Activated CD8-positive, alpha-beta T cell treated with anti-CD3 and anti-CD28 coated beads for 36 hours (primary cell): ENCODE measurements around the gene GNLY. TPM values are rescaled to one million over a fixed set of nuclear protein-coding genes. Genes with fewer than 3 reads are reported as not detected.
A peak's percentile ranks its signal among the peaks of the same experiment; 100 is the strongest.

Experiments used
- ATAC-seq: fragments of 200-7000 bp; cut with Tn5 transposase; one replicate; pipeline ENCODE4 v1.10.0; 2021; ENCODE audit warnings: mild to moderate bottlenecking, moderate library complexity
- CTCF ChIA-PET: fragments of 350-600 bp; sonication (Branson Sonifier 250); formaldehyde crosslinking; loops from one replicate; lab custom pipeline; 2021; ENCODE audit warnings: antibody characterized with exemption; lab: Charles Lee
- POLR2A ChIA-PET: fragments of 350-600 bp; sonication (Branson Sonifier 250); formaldehyde crosslinking; loops from one replicate; lab custom pipeline; 2021; ENCODE audit warnings: antibody characterized with exemption; lab: Charles Lee
- DNase-seq: peaks from one replicate; pipeline ENCODE4 v3.0.0-alpha.2; 2020
- H3K27ac Mint-ChIP-seq: one replicate; pipeline ENCODE4 v1.8.0; 2021; ENCODE audit warnings: mild to moderate bottlenecking, mixed read lengths
- H3K27me3 Mint-ChIP-seq: one replicate; pipeline ENCODE4 v1.8.0; 2021; ENCODE audit warnings: mixed read lengths
- H3K36me3 Mint-ChIP-seq: one replicate; pipeline ENCODE4 v1.8.0; 2021; ENCODE audit warnings: low read depth, mixed read lengths
- H3K4me1 Mint-ChIP-seq: one replicate; pipeline ENCODE4 v1.8.0; 2021; ENCODE audit warnings: low read depth, mixed read lengths
- H3K4me3 Mint-ChIP-seq: one replicate; pipeline ENCODE4 v1.8.0; 2021; ENCODE audit warnings: mild to moderate bottlenecking, moderate library complexity, mixed read lengths
- H3K9me3 Mint-ChIP-seq: one replicate; pipeline ENCODE4 v1.8.0; 2021; ENCODE audit warnings: mixed read lengths
- intact Hi-C: fragments of 100-400 bp; cut with micrococcal nuclease; formaldehyde crosslinking; loops from one replicate; pipeline ENCODE4 v1.10.0; 2022
- total RNA-seq, 2 experiments: library from RNA; stranded (reverse); gene quantifications; one replicate each; pipeline ENCODE4 v1.2.3, GENCODE V29; 2021
- TF ChIP-seq, protein P1 (sequence below): fragments of 200-600 bp; IDR thresholded peaks from one replicate; pipeline ENCODE4 v1.8.0; 2022; ENCODE audit warnings: antibody characterized with exemption, mild to moderate bottlenecking

GNLY gene
- total RNA-seq, 2 experiments from 2014 or later: 46.7 to 52.6 TPM

DNA sequence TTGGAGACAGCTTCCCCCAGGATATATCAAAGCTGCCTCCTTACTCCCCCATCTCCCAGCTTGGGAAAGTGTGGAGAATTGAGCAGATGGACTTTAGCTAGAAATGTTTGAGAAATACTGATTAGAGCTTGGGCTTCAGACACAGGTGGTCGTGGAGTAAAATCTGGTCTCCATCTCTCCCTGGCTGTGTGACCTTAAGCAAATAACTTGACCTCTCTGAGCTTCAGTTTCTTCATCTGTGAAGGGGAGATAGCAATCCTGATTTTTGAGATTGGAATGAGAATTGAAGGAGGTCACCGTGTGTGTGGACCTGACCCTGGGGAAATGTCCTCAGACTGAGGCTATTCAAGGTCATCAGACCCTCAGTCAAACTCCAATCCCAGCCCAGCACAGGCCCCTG lies 3.6 kb downstream of the GNLY start:
- Mint-ChIP-seq H3K9me3 (no peaks in the 10 kb centered on the region), H3K4me3 (no peak overlapping the region), H3K4me1 (peaks cover 12% of the 10 kb centered on the region), H3K27ac (no peak overlapping the region), H3K36me3 (no peaks in the 10 kb centered on the region), H3K27me3 (no peaks in the 10 kb centered on the region)
- CTCF ChIA-PET: interaction anchor here (1.3 to 3.4 kb wide), 5 partner anchors 9 to 60 kb away, joined by 5 to 27 read pairs (median 9); no protein-coding TSS in a partner anchor
- POLR2A ChIA-PET: interaction anchor here (0.8 kb wide), 1 partner anchor 10 kb away, joined by 3 read pairs; no protein-coding TSS in a partner anchor
- intact Hi-C loops: no loop called here
- TF ChIP-seq, protein P1, sequence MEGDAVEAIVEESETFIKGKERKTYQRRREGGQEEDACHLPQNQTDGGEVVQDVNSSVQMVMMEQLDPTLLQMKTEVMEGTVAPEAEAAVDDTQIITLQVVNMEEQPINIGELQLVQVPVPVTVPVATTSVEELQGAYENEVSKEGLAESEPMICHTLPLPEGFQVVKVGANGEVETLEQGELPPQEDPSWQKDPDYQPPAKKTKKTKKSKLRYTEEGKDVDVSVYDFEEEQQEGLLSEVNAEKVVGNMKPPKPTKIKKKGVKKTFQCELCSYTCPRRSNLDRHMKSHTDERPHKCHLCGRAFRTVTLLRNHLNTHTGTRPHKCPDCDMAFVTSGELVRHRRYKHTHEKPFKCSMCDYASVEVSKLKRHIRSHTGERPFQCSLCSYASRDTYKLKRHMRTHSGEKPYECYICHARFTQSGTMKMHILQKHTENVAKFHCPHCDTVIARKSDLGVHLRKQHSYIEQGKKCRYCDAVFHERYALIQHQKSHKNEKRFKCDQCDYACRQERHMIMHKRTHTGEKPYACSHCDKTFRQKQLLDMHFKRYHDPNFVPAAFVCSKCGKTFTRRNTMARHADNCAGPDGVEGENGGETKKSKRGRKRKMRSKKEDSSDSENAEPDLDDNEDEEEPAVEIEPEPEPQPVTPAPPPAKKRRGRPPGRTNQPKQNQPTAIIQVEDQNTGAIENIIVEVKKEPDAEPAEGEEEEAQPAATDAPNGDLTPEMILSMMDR: no peak
- DNase-seq (no peak), ATAC-seq (no peak)

DNA sequence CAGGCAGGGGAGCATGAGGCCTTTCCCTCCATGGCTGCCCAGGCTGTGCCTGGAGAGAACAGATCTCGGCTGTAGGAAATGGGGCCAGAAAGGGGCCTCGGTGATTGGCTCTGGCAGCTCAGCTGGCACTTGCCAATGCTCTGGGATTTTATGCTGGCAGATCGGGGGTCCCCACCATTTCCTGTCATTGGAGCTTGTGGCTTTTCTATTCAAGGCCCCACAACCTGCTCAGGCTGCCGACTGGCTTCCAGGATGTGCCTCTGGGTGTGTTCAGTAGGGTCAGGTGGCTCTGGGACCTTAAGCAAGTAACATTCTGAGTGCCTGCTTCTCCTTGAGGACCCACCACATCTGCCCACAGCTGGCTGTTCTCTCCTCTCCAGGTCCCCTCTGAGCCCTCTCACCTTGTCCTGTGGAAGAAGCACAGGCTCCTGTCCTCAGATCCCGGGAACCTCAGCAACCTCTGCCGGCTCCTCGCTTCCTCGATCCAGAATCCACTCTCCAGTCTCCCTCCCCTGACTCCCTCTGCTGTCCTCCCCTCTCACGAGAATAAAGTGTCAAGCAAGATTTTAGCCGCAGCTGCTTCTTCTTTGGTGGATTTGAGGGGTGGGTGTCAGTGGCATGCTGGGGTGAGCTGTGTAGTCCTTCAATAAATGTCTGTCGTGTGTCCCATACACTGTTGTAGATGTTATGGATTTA lies 4.2 kb downstream of the GNLY start:
- intact Hi-C loops: no loop called here
- ChIA-PET CTCF (interaction anchor here (1.3 to 3.4 kb wide), 4 partner anchors 8 to 61 kb away, joined by 8 to 27 read pairs (median 14); no protein-coding TSS in a partner anchor), POLR2A (interaction anchor here (0.8 kb wide), 1 partner anchor 9 kb away, joined by 3 read pairs; no protein-coding TSS in a partner anchor)
- H3K27ac Mint-ChIP-seq: no peak overlapping the region
- peaks cover 18% of the 10 kb centered on the region for H3K4me1 Mint-ChIP-seq
- peak; percentile 46 for ATAC-seq
- peak overlapping the region; percentile 12 for H3K4me3 Mint-ChIP-seq
- no peaks in the 10 kb centered on the region for H3K27me3 Mint-ChIP-seq
- H3K36me3 Mint-ChIP-seq: no peaks in the 10 kb centered on the region
- H3K9me3 Mint-ChIP-seq: no peaks in the 10 kb centered on the region
- DNase-seq: peak; percentile 33
- TF ChIP-seq, protein P1: no peak

DNA sequence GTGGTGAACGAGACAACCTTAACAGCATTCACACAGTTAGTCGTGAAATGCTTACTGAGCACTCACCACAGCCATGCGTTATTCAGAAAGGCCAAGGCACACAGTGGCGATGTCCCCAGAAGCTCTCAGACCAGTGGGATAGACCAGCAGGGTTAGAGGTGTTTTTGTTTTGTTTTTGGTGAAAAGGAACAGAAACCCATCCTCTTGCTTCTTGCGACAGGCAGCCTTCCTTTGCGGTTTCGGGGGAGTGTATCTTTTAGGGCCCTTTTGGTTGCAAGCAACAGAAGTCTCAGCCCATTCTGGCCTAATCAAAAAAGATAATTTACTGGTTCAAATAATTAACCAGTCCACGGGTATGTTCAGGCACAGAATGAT lies 4.7 kb downstream of the GNLY start:
- intact Hi-C loops: no loop called here
- no peaks in the 10 kb centered on the region for H3K9me3 Mint-ChIP-seq
- DNase-seq: no peak
- no peaks in the 10 kb centered on the region for H3K27me3 Mint-ChIP-seq
- TF ChIP-seq, protein P1: no peak
- H3K27ac Mint-ChIP-seq: no peak overlapping the region
- no peak overlapping the region for H3K4me3 Mint-ChIP-seq
- CTCF ChIA-PET: interaction anchor here (2.0 to 3.0 kb wide), 2 partner anchors 19 to 30 kb away, joined by 9 to 20 read pairs; no protein-coding TSS in a partner anchor
- H3K36me3 Mint-ChIP-seq: no peaks in the 10 kb centered on the region
- POLR2A ChIA-PET: no interaction called here
- ATAC-seq: no peak
- H3K4me1 Mint-ChIP-seq: peaks cover 20% of the 10 kb centered on the region

DNA sequence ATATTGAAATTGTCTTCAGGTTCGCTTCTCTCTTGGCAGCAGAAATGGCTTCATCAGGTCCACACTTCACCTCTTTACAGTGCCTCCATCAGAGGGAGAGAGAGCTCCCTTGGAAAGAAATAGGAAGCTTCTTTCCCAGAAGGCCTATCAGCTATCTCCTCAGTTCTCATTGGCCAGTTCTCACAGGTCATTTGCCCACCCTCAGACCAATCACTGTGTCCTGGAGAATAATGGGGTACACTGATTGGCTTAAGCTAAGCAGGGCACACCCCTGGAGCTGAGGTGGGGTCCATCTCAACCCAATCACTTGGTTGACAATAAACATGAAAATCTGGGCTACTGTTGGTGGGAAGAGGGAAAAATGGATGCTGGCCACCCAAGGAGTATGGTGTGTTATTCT lies 5.2 kb downstream of the GNLY start:
- POLR2A ChIA-PET: interaction anchor here (0.9 kb wide), 1 partner anchor 33 kb away, joined by 5 read pairs; no protein-coding TSS in a partner anchor
- Mint-ChIP-seq H3K27me3 (no peaks in the 10 kb centered on the region), H3K36me3 (no peaks in the 10 kb centered on the region), H3K27ac (no peak overlapping the region), H3K4me1 (peaks cover 20% of the 10 kb centered on the region), H3K9me3 (no peaks in the 10 kb centered on the region), H3K4me3 (no peak overlapping the region)
- CTCF ChIA-PET: interaction anchor here (1.2 to 3.0 kb wide), 2 partner anchors 20 to 69 kb away, joined by 3 to 20 read pairs; no protein-coding TSS in a partner anchor
- no peak for DNase-seq
- intact Hi-C loops: no loop called here
- TF ChIP-seq, protein P1: no peak
- no peak for ATAC-seq

DNA sequence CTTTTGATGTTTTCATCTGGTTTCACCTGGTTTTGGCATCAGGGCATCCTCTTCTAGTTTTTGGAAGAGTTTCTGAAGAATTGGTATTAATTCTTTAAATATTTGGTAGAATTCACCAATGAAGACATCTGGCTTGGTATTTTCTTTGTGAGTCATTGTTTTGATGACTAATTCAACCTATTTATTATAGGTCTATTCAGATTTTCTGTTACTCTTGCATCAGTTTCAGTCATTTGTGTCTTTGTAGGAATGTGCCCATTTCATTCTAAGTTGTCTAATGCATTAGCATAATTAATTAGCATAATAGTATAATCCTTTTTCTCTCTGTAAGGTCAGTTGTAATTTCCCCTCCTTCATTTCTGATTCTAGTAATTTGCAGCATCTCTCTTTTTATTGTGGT lies 8.0 kb downstream of the GNLY start:
- DNase-seq (no peak), ATAC-seq (no peak)
- POLR2A ChIA-PET: no interaction called here
- Mint-ChIP-seq H3K36me3 (no peaks in the 10 kb centered on the region), H3K4me3 (no peak overlapping the region), H3K9me3 (no peaks in the 10 kb centered on the region), H3K4me1 (peaks cover 31% of the 10 kb centered on the region), H3K27ac (peak overlapping the region; percentile 40), H3K27me3 (no peaks in the 10 kb centered on the region)
- TF ChIP-seq, protein P1: no peak
- CTCF ChIA-PET: interaction anchor here (9.4 kb wide), 1 partner anchor 20 kb away, joined by 134 read pairs; no protein-coding TSS in a partner anchor
- intact Hi-C loops: no loop called here
